Tibial nerve (tissue), 4 donors: ENCODE data around the gene SCIMP. TPM values are rescaled to one million over a fixed set of nuclear protein-coding genes. Genes with fewer than 3 reads are reported as not detected.
"Not testable (repeated sequence)": the region's sequence is repeated elsewhere in the genome, so short reads cannot be mapped to it uniquely, and the experiment has no call there.

Source experiments
- DNase-seq, 2 donors: peaks; one replicate each; pipeline ENCODE4 v3.0.0-alpha.2; 2019; ENCODE audit warnings: low spot score in 2 of 2
- H3K27ac ChIP-seq, 4 donors: fragments of 200-600 bp; sonication (generic) in 3 of 4; one replicate each; pipeline ENCODE4 v1.5.1; 2017 to 2019; ENCODE audit warnings: mild to moderate bottlenecking in 1 of 4
- H3K27me3 ChIP-seq, 2 donors: fragments of 200-600 bp; sonication (generic) in 1 of 2; one replicate each; pipeline versions ENCODE4 v1.5.1 to v1.6.0; 2017 to 2019
- H3K36me3 ChIP-seq, 3 donors: fragments of 200-600 bp; sonication (generic); one replicate each; pipeline ENCODE4 v1.5.1; 2018 to 2019
- H3K4me1 ChIP-seq, 4 donors: fragments of 200-600 bp; sonication (generic) in 3 of 4; one replicate each; pipeline ENCODE4 v1.5.1; 2017 to 2019
- H3K4me3 ChIP-seq, 4 donors: fragments of 200-600 bp; sonication (generic) in 3 of 4; one replicate each; pipeline ENCODE4 v1.5.1; 2017 to 2019; ENCODE audit warnings: mild to moderate bottlenecking in 1 of 4, moderate library complexity in 1 of 4
- H3K9me3 ChIP-seq, 4 donors: fragments of 200-600 bp; sonication (generic) in 3 of 4; one replicate each; pipeline ENCODE4 v1.5.1; 2017 to 2019
- EP300 ChIP-seq, 2 donors: sonication (generic); formaldehyde crosslinking; IDR thresholded peaks; one replicate each; pipeline ENCODE4 v1.6.1; 2017; ENCODE audit warnings: antibody characterized with exemption in 2 of 2, mild to moderate bottlenecking in 1 of 2
- POLR2A ChIP-seq, 2 donors: fragments of 450-650 bp; IDR thresholded peaks; one replicate each; pipeline ENCODE4 v1.6.1; 2017; ENCODE audit warnings: antibody characterized with exemption in 2 of 2, mild to moderate bottlenecking in 2 of 2, moderate library complexity in 2 of 2
- WGBS, 2 donors: methylation state at CpG; one replicate each; pipeline ENCODE4 v1.1.5; 2018; 5-methylcytosine and 5-hydroxymethylcytosine counted together
- total RNA-seq, 4 donors: library from RNA; depleted of rRNA; stranded (reverse); fragments of >200 nt; gene quantifications; one replicate each; pipeline ENCODE4 v1.1.0, GENCODE V29; 2016
- TF ChIP-seq, protein P1 (sequence below), 5 experiments: fragments of 200-600 bp in 3 of 5; fragments of 450-650 bp in 2 of 5; sonication (generic) in 3 of 5; IDR thresholded peaks; one replicate each; pipeline ENCODE4 v1.5.1; 2016 to 2019; ENCODE audit warnings: antibody characterized with exemption in 5 of 5, mild to moderate bottlenecking in 3 of 5, moderate library complexity in 2 of 5

Gene SCIMP
- total RNA-seq, 4 donors from 2014 or later: 0.84 to 3.0 (median 1.5) TPM

DNA sequence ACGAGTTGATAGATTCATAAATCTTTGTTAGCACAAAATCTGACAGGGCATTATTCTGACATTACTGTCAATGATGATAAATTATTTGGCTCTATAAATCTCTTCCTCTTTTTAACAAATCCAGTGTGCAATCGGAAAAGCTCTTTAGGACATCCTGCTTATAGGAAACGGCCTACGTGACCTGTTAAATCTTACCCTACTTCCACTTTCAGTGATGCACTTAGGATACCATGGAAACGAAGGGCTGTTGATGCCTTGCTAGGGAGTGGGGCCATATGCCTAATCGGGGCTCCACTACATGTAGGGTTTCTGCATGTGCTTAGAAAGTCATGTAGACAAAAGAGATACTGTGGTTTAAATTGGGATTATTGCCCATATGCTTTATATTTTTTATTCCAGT lies 70.2 kb downstream of the SCIMP start:
- Histone ChIP-seq H3K27me3 (no peaks in the 10 kb centered on the region), H3K4me3 (no peak overlapping the region), H3K4me1 (no peaks in the 10 kb centered on the region), H3K36me3 (no peaks in the 10 kb centered on the region), H3K27ac (no peak overlapping the region), H3K9me3 (no peaks in the 10 kb centered on the region)
- DNase-seq: no peak
- 70 to 82% methylated on average over 6 of the region's 6 CpGs for WGBS, 2 donors
- TF ChIP-seq POLR2A (IDR thresholded peaks at IDR 0.05) (no peak), EP300 (IDR thresholded peaks at IDR 0.05) (no peak)
- TF ChIP-seq, protein P1, sequence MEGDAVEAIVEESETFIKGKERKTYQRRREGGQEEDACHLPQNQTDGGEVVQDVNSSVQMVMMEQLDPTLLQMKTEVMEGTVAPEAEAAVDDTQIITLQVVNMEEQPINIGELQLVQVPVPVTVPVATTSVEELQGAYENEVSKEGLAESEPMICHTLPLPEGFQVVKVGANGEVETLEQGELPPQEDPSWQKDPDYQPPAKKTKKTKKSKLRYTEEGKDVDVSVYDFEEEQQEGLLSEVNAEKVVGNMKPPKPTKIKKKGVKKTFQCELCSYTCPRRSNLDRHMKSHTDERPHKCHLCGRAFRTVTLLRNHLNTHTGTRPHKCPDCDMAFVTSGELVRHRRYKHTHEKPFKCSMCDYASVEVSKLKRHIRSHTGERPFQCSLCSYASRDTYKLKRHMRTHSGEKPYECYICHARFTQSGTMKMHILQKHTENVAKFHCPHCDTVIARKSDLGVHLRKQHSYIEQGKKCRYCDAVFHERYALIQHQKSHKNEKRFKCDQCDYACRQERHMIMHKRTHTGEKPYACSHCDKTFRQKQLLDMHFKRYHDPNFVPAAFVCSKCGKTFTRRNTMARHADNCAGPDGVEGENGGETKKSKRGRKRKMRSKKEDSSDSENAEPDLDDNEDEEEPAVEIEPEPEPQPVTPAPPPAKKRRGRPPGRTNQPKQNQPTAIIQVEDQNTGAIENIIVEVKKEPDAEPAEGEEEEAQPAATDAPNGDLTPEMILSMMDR (IDR thresholded peaks at IDR 0.05): no peak

DNA sequence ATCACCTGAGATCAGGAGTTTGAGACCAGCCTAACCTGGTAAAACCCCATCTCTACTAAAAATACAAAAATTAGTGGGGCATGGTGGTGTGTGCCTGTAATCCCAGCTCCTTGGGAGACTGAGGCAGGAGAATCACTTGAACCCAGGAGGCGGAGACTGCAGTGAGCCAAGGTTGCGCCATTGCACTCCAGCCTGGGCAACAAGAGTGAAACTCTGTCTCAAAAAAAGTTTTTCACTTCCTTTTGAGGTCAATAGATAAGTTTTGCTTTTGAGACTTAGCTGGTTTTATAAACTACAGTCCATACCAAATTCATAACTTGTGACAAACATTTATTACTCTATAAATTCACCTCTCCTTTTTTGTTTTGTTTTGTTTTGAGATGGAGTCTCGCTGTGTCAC lies 72.9 kb downstream of the SCIMP start:
- H3K36me3 ChIP-seq, H3K9me3 ChIP-seq, DNase-seq, H3K27ac ChIP-seq, H3K4me1 ChIP-seq, H3K27me3 ChIP-seq, H3K4me3 ChIP-seq: not testable (repeated sequence)
- 84 to 85% methylated on average over 3 of the region's 3 CpGs for WGBS, 2 donors

DNA sequence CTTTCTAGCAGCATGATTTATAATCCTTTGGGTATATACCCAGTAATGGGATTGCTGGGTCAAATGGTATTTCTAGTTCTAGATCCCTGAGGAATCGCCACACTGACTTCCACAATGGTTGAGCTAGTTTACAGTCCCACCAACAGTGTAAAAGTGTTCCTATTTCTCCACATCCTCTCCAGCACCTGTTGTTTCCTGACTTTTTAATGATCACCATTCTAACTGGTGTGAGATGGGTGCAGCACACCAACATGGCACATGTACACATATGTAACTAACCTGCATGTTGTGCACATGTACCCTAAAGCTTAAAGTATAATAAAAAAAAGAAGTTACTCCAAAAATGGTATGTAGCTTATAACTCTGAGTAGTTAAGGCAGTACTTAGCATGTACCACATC lies 74.0 kb downstream of the SCIMP start:
- not testable (repeated sequence) for H3K27me3 ChIP-seq, H3K27ac ChIP-seq, H3K36me3 ChIP-seq, DNase-seq, H3K4me1 ChIP-seq, H3K4me3 ChIP-seq, H3K9me3 ChIP-seq
- 67 to 100% methylated on average over 1 of the region's 1 CpG for WGBS, 2 donors

Other genes starting within 250 kb of the SCIMP start
- gene CAMTA2, start 247.2 kb downstream of the SCIMP start, total RNA-seq: 10 to 100 TPM; 15.3 to 46.2 (median 22.5) TPM
- 1 to 10 TPM; 1.2 to 1.8 (median 1.7) TPM for gene INCA1, start 237.3 kb downstream of the SCIMP start, total RNA-seq
- 10 to 100 TPM; 78.0 to 89.7 (median 79.6) TPM for gene KIF1C, start 236.9 kb downstream of the SCIMP start, total RNA-seq
- not detected for gene SLC52A1, start 199.4 kb downstream of the SCIMP start, total RNA-seq
- 1 to 10 TPM; 2.5 to 7.1 (median 4.7) TPM for gene ZFP3, start 156.4 kb downstream of the SCIMP start, total RNA-seq
- 10 to 100 TPM in 2 of 4 donors, 1 to 10 TPM in 2; 7.3 to 16.4 (median 9.8) TPM for gene ZNF232, start 123.0 kb downstream of the SCIMP start, total RNA-seq
- gene USP6, start 118.8 kb downstream of the SCIMP start, total RNA-seq: 1 to 10 TPM in 1 of 4 donors, under 1 TPM in 1, not detected in 2; under 0.01 to 3.9 TPM
- gene ZNF594, start 43.0 kb downstream of the SCIMP start, total RNA-seq: 10 to 100 TPM; 19.6 to 37.2 (median 25.6) TPM
- 10 to 100 TPM; 45.7 to 61.8 (median 47.7) TPM for gene RABEP1, start 47.4 kb upstream of the SCIMP start, total RNA-seq
- 10 to 100 TPM; 56.2 to 91.5 (median 75.2) TPM for gene NUP88, start 184.8 kb upstream of the SCIMP start, total RNA-seq
- gene RPAIN, start 185.3 kb upstream of the SCIMP start, total RNA-seq: 10 to 100 TPM; 36.3 to 79.3 (median 65.2) TPM
- gene C1QBP, start 204.3 kb upstream of the SCIMP start, total RNA-seq: 100 to 1,000 TPM in 1 of 4 donors, 10 to 100 TPM in 3; 62.7 to 103 (median 83.7) TPM
- gene DHX33, start 234.1 kb upstream of the SCIMP start, total RNA-seq: 10 to 100 TPM; 12.6 to 20.1 (median 13.4) TPM